Measurements from ENCODE around the gene CENPP. TPM values are rescaled to one million over a fixed set of nuclear protein-coding genes. Genes with fewer than 3 reads are reported as not detected.

The CENPP gene
- total and polyA plus RNA-seq, 4 donors = 0.62 to 8.7 (median 1.3) TPM

DNA sequence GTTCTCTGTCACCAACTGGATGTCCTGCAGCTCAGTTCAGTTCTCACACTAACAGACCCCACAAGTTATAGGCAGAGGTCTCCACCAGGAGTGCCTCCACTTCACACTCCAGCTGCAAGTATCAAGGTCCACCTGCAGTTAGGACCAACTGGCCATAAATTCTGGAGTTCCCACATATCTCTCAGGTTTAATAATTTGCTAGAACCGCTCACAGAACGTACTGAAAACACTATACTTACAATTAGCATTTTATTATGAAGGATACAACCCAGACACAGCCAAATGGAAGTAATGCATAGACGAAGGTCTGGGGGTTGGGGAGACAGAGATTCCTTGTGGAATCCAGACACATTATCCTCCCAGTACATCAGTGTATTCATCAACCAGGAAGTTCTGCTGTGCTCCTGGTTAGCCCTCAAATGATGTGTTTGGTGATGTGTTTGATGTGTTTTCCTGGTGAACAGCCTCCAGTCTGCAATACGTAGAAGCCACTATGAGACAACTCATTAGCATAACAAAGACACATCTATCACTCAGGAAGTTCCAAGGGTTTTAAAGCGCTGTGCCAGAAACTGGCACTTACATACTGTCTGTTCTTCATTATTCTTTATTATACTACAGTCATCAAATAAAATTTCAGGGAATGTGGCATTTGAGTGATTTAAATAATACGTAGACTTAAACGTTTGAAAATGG is 53.3 kb downstream of the CENPP start:
- H3K27me3 ChIP-seq (ENCODE audit: control insufficient read depth in 4 of 4, insufficient read depth in 4 of 4, low read length in 3 of 4) = no peaks in the 10 kb centered on the region
- no peak overlapping the region for H3K4me3 ChIP-seq (ENCODE audit: low read depth in 1 of 3, low read length in 3 of 3)
- no peaks in the 10 kb centered on the region for H3K36me3 ChIP-seq (ENCODE audit: control insufficient read depth in 4 of 4, insufficient read depth in 3 of 4, low read depth in 1 of 4, low read length in 3 of 4)
- TF ChIP-seq YY1 (IDR thresholded peaks at IDR 0.05) (no peak), SP1 (IDR thresholded peaks at IDR 0.05) (no peak), HNF4A (conservative IDR thresholded peaks at IDR 0.05) (no peak), TAF1 (conservative IDR thresholded peaks at IDR 0.05) (no peak), RXRA (IDR thresholded peaks at IDR 0.05) (no peak)
- TF ChIP-seq, protein P1, sequence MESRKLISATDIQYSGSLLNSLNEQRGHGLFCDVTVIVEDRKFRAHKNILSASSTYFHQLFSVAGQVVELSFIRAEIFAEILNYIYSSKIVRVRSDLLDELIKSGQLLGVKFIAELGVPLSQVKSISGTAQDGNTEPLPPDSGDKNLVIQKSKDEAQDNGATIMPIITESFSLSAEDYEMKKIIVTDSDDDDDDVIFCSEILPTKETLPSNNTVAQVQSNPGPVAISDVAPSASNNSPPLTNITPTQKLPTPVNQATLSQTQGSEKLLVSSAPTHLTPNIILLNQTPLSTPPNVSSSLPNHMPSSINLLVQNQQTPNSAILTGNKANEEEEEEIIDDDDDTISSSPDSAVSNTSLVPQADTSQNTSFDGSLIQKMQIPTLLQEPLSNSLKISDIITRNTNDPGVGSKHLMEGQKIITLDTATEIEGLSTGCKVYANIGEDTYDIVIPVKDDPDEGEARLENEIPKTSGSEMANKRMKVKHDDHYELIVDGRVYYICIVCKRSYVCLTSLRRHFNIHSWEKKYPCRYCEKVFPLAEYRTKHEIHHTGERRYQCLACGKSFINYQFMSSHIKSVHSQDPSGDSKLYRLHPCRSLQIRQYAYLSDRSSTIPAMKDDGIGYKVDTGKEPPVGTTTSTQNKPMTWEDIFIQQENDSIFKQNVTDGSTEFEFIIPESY (IDR thresholded peaks at IDR 0.05) = no peak
- TF ChIP-seq, protein P2, sequence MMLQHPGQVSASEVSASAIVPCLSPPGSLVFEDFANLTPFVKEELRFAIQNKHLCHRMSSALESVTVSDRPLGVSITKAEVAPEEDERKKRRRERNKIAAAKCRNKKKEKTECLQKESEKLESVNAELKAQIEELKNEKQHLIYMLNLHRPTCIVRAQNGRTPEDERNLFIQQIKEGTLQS (IDR thresholded peaks at IDR 0.05) = no peak
- H3K27ac ChIP-seq (ENCODE audit: low read depth in 1 of 2, low read length in 2 of 2) = no peak overlapping the region
- H3K9me3 ChIP-seq (ENCODE audit: control insufficient read depth in 4 of 4, low read length in 3 of 4) = peaks cover 0 to 1% (median 0%) of the 10 kb centered on the region in 4 donors
- no peaks in the 10 kb centered on the region for H3K4me1 ChIP-seq (ENCODE audit: control insufficient read depth in 4 of 4, insufficient read depth in 4 of 4, low read length in 3 of 4)
- no peak overlapping the region for H3K9ac ChIP-seq (ENCODE audit: low read depth in 1 of 2, low read length in 2 of 2)
- no peak for DNase-seq (ENCODE audit: low spot score)
- 84% methylated on average over 7 of the region's 7 CpGs for WGBS

DNA sequence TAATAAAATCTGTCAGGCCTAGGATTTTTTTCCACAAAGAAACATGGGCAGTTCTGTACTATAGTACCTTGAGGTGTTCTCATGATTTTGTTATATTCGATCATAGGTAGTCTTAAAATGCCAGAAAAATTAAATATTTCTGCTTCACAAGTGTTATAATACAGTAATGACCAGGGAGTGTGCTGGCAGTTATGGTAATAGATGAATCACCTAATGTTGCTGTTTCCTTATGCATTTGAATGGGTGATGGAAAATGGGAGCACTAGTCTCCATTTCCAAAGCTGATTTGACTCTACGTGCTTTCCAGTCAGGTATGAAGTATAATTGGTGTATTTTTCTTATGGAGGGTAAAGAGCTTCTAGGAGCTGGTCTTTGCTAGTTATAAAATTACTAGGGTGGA is 54.9 kb downstream of the CENPP start:
- Histone ChIP-seq H3K4me3 (ENCODE audit: low read depth in 1 of 3, low read length in 3 of 3) (no peak overlapping the region), H3K27me3 (ENCODE audit: control insufficient read depth in 4 of 4, insufficient read depth in 4 of 4, low read length in 3 of 4) (no peaks in the 10 kb centered on the region), H3K27ac (ENCODE audit: low read depth in 1 of 2, low read length in 2 of 2) (no peak overlapping the region), H3K9me3 (ENCODE audit: control insufficient read depth in 4 of 4, low read length in 3 of 4) (no peaks in the 10 kb centered on the region), H3K36me3 (ENCODE audit: control insufficient read depth in 4 of 4, insufficient read depth in 3 of 4, low read depth in 1 of 4, low read length in 3 of 4) (no peaks in the 10 kb centered on the region), H3K4me1 (ENCODE audit: control insufficient read depth in 4 of 4, insufficient read depth in 4 of 4, low read length in 3 of 4) (peaks cover 0 to 5% (median 2%) of the 10 kb centered on the region in 4 donors), H3K9ac (ENCODE audit: low read depth in 1 of 2, low read length in 2 of 2) (no peak overlapping the region)
- DNase-seq (ENCODE audit: low spot score) = no peak
- 97% methylated on average over 2 of the region's 2 CpGs for WGBS
- TF ChIP-seq GABPA (IDR thresholded peaks at IDR 0.05 in 1 of 2, conservative IDR thresholded peaks at IDR 0.05 in 1 of 2) = no peak
- TF ChIP-seq, protein P1 (IDR thresholded peaks at IDR 0.05) = no peak
- TF ChIP-seq NR2F2 (IDR thresholded peaks at IDR 0.05) = no peak
- TF ChIP-seq, protein P3, sequence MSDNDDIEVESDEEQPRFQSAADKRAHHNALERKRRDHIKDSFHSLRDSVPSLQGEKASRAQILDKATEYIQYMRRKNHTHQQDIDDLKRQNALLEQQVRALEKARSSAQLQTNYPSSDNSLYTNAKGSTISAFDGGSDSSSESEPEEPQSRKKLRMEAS (IDR thresholded peaks at IDR 0.05) = no peak
- no peak for TF ChIP-seq FOXA1 (IDR thresholded peaks at IDR 0.05)
- TF ChIP-seq TAF1 (conservative IDR thresholded peaks at IDR 0.05) = no peak
- no peak for TF ChIP-seq RXRA (IDR thresholded peaks at IDR 0.05)
- TF ChIP-seq, protein P2 (IDR thresholded peaks at IDR 0.05) = no peak
- no peak for TF ChIP-seq EGR1 (IDR thresholded peaks at IDR 0.05; ENCODE audit: low read depth in 2 of 2)
- TF ChIP-seq HNF4A (conservative IDR thresholded peaks at IDR 0.05) = no peak
- no peak for TF ChIP-seq FOXA2 (IDR thresholded peaks at IDR 0.05)
- TF ChIP-seq, protein P4, sequence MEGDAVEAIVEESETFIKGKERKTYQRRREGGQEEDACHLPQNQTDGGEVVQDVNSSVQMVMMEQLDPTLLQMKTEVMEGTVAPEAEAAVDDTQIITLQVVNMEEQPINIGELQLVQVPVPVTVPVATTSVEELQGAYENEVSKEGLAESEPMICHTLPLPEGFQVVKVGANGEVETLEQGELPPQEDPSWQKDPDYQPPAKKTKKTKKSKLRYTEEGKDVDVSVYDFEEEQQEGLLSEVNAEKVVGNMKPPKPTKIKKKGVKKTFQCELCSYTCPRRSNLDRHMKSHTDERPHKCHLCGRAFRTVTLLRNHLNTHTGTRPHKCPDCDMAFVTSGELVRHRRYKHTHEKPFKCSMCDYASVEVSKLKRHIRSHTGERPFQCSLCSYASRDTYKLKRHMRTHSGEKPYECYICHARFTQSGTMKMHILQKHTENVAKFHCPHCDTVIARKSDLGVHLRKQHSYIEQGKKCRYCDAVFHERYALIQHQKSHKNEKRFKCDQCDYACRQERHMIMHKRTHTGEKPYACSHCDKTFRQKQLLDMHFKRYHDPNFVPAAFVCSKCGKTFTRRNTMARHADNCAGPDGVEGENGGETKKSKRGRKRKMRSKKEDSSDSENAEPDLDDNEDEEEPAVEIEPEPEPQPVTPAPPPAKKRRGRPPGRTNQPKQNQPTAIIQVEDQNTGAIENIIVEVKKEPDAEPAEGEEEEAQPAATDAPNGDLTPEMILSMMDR (IDR thresholded peaks at IDR 0.05; ENCODE audit: low read depth, low read length, missing input control) = no peak
- TF ChIP-seq, protein P5, sequence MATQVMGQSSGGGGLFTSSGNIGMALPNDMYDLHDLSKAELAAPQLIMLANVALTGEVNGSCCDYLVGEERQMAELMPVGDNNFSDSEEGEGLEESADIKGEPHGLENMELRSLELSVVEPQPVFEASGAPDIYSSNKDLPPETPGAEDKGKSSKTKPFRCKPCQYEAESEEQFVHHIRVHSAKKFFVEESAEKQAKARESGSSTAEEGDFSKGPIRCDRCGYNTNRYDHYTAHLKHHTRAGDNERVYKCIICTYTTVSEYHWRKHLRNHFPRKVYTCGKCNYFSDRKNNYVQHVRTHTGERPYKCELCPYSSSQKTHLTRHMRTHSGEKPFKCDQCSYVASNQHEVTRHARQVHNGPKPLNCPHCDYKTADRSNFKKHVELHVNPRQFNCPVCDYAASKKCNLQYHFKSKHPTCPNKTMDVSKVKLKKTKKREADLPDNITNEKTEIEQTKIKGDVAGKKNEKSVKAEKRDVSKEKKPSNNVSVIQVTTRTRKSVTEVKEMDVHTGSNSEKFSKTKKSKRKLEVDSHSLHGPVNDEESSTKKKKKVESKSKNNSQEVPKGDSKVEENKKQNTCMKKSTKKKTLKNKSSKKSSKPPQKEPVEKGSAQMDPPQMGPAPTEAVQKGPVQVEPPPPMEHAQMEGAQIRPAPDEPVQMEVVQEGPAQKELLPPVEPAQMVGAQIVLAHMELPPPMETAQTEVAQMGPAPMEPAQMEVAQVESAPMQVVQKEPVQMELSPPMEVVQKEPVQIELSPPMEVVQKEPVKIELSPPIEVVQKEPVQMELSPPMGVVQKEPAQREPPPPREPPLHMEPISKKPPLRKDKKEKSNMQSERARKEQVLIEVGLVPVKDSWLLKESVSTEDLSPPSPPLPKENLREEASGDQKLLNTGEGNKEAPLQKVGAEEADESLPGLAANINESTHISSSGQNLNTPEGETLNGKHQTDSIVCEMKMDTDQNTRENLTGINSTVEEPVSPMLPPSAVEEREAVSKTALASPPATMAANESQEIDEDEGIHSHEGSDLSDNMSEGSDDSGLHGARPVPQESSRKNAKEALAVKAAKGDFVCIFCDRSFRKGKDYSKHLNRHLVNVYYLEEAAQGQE (IDR thresholded peaks at IDR 0.05) = no peak
- no peak for TF ChIP-seq YY1 (IDR thresholded peaks at IDR 0.05)
- TF ChIP-seq SP1 (IDR thresholded peaks at IDR 0.05) = no peak
